ENCODE data around the gene MKRN2. TPM values are rescaled to one million over a fixed set of nuclear protein-coding genes. Genes with fewer than 3 reads are reported as not detected.

Gene MKRN2
- total RNA-seq, 1 experiment from 2014 or later = 18.2 TPM

DNA sequence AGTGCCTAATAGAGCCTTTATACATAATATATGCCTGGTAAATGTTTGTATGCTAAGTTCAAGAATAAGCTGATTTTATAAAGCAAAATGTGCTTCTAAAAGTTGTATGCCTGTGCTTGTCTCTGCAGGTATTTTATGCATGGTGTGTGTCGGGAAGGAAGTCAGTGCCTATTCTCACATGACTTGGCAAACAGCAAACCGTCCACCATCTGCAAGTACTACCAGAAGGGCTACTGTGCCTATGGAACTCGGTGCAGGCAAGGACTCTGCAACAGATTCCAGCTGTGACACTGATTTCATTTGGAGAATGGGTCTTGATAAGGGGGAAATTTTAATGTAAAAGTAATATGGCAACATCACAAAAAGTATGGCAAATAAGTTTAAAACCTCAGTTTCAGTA is 11.9 kb downstream of the MKRN2 start:
- no peaks in the 10 kb centered on the region for H3K9me3 Mint-ChIP-seq
- ChIA-PET POLR2A (no interaction called here), CTCF (no interaction called here)
- TF ChIP-seq ZNF423 (CRISPR knock-in tag; IDR thresholded peaks at IDR 0.05) (no peak), SMAD3 (CRISPR knock-in tag; IDR thresholded peaks at IDR 0.05; ENCODE audit: borderline replicate concordance) (no peak), ZNF219 (CRISPR knock-in tag; IDR thresholded peaks at IDR 0.05; ENCODE audit: borderline replicate concordance) (no peak), ZNF263 (CRISPR knock-in tag; IDR thresholded peaks at IDR 0.05; ENCODE audit: low read depth) (no peak), JUN (CRISPR knock-in tag; IDR thresholded peaks at IDR 0.05) (no peak), KAT7 (CRISPR knock-in tag; IDR thresholded peaks at IDR 0.05; ENCODE audit: borderline replicate concordance) (no peak)
- TF ChIP-seq, protein P1, sequence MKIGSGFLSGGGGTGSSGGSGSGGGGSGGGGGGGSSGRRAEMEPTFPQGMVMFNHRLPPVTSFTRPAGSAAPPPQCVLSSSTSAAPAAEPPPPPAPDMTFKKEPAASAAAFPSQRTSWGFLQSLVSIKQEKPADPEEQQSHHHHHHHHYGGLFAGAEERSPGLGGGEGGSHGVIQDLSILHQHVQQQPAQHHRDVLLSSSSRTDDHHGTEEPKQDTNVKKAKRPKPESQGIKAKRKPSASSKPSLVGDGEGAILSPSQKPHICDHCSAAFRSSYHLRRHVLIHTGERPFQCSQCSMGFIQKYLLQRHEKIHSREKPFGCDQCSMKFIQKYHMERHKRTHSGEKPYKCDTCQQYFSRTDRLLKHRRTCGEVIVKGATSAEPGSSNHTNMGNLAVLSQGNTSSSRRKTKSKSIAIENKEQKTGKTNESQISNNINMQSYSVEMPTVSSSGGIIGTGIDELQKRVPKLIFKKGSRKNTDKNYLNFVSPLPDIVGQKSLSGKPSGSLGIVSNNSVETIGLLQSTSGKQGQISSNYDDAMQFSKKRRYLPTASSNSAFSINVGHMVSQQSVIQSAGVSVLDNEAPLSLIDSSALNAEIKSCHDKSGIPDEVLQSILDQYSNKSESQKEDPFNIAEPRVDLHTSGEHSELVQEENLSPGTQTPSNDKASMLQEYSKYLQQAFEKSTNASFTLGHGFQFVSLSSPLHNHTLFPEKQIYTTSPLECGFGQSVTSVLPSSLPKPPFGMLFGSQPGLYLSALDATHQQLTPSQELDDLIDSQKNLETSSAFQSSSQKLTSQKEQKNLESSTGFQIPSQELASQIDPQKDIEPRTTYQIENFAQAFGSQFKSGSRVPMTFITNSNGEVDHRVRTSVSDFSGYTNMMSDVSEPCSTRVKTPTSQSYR (CRISPR knock-in tag; IDR thresholded peaks at IDR 0.05) = no peak
- TF ChIP-seq, protein P2, sequence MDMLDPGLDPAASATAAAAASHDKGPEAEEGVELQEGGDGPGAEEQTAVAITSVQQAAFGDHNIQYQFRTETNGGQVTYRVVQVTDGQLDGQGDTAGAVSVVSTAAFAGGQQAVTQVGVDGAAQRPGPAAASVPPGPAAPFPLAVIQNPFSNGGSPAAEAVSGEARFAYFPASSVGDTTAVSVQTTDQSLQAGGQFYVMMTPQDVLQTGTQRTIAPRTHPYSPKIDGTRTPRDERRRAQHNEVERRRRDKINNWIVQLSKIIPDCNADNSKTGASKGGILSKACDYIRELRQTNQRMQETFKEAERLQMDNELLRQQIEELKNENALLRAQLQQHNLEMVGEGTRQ (CRISPR knock-in tag; IDR thresholded peaks at IDR 0.05) = no peak
- TF ChIP-seq, protein P3, sequence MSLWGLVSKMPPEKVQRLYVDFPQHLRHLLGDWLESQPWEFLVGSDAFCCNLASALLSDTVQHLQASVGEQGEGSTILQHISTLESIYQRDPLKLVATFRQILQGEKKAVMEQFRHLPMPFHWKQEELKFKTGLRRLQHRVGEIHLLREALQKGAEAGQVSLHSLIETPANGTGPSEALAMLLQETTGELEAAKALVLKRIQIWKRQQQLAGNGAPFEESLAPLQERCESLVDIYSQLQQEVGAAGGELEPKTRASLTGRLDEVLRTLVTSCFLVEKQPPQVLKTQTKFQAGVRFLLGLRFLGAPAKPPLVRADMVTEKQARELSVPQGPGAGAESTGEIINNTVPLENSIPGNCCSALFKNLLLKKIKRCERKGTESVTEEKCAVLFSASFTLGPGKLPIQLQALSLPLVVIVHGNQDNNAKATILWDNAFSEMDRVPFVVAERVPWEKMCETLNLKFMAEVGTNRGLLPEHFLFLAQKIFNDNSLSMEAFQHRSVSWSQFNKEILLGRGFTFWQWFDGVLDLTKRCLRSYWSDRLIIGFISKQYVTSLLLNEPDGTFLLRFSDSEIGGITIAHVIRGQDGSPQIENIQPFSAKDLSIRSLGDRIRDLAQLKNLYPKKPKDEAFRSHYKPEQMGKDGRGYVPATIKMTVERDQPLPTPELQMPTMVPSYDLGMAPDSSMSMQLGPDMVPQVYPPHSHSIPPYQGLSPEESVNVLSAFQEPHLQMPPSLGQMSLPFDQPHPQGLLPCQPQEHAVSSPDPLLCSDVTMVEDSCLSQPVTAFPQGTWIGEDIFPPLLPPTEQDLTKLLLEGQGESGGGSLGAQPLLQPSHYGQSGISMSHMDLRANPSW (CRISPR knock-in tag; conservative IDR thresholded peaks at IDR 0.05; ENCODE audit: low read depth) = no peak
- TF ChIP-seq, protein P4, sequence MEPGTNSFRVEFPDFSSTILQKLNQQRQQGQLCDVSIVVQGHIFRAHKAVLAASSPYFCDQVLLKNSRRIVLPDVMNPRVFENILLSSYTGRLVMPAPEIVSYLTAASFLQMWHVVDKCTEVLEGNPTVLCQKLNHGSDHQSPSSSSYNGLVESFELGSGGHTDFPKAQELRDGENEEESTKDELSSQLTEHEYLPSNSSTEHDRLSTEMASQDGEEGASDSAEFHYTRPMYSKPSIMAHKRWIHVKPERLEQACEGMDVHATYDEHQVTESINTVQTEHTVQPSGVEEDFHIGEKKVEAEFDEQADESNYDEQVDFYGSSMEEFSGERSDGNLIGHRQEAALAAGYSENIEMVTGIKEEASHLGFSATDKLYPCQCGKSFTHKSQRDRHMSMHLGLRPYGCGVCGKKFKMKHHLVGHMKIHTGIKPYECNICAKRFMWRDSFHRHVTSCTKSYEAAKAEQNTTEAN (CRISPR knock-in tag; IDR thresholded peaks at IDR 0.05) = no peak
- TF ChIP-seq, protein P5, sequence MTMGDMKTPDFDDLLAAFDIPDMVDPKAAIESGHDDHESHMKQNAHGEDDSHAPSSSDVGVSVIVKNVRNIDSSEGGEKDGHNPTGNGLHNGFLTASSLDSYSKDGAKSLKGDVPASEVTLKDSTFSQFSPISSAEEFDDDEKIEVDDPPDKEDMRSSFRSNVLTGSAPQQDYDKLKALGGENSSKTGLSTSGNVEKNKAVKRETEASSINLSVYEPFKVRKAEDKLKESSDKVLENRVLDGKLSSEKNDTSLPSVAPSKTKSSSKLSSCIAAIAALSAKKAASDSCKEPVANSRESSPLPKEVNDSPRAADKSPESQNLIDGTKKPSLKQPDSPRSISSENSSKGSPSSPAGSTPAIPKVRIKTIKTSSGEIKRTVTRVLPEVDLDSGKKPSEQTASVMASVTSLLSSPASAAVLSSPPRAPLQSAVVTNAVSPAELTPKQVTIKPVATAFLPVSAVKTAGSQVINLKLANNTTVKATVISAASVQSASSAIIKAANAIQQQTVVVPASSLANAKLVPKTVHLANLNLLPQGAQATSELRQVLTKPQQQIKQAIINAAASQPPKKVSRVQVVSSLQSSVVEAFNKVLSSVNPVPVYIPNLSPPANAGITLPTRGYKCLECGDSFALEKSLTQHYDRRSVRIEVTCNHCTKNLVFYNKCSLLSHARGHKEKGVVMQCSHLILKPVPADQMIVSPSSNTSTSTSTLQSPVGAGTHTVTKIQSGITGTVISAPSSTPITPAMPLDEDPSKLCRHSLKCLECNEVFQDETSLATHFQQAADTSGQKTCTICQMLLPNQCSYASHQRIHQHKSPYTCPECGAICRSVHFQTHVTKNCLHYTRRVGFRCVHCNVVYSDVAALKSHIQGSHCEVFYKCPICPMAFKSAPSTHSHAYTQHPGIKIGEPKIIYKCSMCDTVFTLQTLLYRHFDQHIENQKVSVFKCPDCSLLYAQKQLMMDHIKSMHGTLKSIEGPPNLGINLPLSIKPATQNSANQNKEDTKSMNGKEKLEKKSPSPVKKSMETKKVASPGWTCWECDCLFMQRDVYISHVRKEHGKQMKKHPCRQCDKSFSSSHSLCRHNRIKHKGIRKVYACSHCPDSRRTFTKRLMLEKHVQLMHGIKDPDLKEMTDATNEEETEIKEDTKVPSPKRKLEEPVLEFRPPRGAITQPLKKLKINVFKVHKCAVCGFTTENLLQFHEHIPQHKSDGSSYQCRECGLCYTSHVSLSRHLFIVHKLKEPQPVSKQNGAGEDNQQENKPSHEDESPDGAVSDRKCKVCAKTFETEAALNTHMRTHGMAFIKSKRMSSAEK (CRISPR knock-in tag; IDR thresholded peaks at IDR 0.05; ENCODE audit: borderline replicate concordance) = no peak
- TF ChIP-seq, protein P6, sequence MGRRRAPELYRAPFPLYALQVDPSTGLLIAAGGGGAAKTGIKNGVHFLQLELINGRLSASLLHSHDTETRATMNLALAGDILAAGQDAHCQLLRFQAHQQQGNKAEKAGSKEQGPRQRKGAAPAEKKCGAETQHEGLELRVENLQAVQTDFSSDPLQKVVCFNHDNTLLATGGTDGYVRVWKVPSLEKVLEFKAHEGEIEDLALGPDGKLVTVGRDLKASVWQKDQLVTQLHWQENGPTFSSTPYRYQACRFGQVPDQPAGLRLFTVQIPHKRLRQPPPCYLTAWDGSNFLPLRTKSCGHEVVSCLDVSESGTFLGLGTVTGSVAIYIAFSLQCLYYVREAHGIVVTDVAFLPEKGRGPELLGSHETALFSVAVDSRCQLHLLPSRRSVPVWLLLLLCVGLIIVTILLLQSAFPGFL (CRISPR knock-in tag; IDR thresholded peaks at IDR 0.05; ENCODE audit: borderline replicate concordance) = no peak
- TF ChIP-seq, protein P7, sequence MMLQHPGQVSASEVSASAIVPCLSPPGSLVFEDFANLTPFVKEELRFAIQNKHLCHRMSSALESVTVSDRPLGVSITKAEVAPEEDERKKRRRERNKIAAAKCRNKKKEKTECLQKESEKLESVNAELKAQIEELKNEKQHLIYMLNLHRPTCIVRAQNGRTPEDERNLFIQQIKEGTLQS (CRISPR knock-in tag; conservative IDR thresholded peaks at IDR 0.05) = no peak
- TF ChIP-seq, protein P8, sequence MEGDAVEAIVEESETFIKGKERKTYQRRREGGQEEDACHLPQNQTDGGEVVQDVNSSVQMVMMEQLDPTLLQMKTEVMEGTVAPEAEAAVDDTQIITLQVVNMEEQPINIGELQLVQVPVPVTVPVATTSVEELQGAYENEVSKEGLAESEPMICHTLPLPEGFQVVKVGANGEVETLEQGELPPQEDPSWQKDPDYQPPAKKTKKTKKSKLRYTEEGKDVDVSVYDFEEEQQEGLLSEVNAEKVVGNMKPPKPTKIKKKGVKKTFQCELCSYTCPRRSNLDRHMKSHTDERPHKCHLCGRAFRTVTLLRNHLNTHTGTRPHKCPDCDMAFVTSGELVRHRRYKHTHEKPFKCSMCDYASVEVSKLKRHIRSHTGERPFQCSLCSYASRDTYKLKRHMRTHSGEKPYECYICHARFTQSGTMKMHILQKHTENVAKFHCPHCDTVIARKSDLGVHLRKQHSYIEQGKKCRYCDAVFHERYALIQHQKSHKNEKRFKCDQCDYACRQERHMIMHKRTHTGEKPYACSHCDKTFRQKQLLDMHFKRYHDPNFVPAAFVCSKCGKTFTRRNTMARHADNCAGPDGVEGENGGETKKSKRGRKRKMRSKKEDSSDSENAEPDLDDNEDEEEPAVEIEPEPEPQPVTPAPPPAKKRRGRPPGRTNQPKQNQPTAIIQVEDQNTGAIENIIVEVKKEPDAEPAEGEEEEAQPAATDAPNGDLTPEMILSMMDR (IDR thresholded peaks at IDR 0.05) = no peak
- no peak for ATAC-seq
- no peak overlapping the region for H3K4me3 Mint-ChIP-seq
- DNase-seq (ENCODE audit: low spot score) = no peak
- H3K27me3 Mint-ChIP-seq (ENCODE audit: low read depth) = no peaks in the 10 kb centered on the region
- H3K36me3 Mint-ChIP-seq = peaks cover 37% of the 10 kb centered on the region
- H3K27ac Mint-ChIP-seq = no peak overlapping the region; the same call in 1 of the 2 replicates
- peaks cover 7% of the 10 kb centered on the region for H3K4me1 Mint-ChIP-seq

All from WTC11 (cell line).